RWPE2 (cell line): Measurements from ENCODE around the gene PAX7.
"Not testable (repeated sequence)": the region's sequence is repeated elsewhere in the genome, so short reads cannot be mapped to it uniquely, and the experiment has no call there.

Experiments
- ATAC-seq: fragments of 200-7000 bp; cut with Tn5 transposase; 3 replicates; pipeline ENCODE4 v1.9.1; 2021; ENCODE audit warnings: low read depth
- DNase-seq: peaks from one replicate; pipeline ENCODE4 v3.0.0-alpha.2; 2020; ENCODE audit warnings: low spot score
- H3K27ac ChIP-seq: fragments of 450-650 bp; 2 replicates; pipeline ENCODE4 v1.5.1; 2017; ENCODE audit warnings: mild to moderate bottlenecking; ENCODE audit not compliant: poor library complexity, severe bottlenecking
- H3K27me3 ChIP-seq: fragments of 250-450 bp; sonication (Bioruptor Pico); 2 replicates; pipeline ENCODE4 v1.5.1; 2021; ENCODE audit warnings: mild to moderate bottlenecking, moderate library complexity; ENCODE audit not compliant: insufficient read depth, poor library complexity, severe bottlenecking
- H3K36me3 ChIP-seq: fragments of 250-450 bp; sonication (Bioruptor Pico); 2 replicates; pipeline ENCODE4 v1.5.1; 2020; ENCODE audit warnings: low read depth, mild to moderate bottlenecking, moderate library complexity
- H3K4me1 ChIP-seq: fragments of 250-450 bp; sonication (Bioruptor Pico); 2 replicates; pipeline ENCODE4 v1.5.1; 2021; ENCODE audit warnings: mild to moderate bottlenecking, moderate library complexity; ENCODE audit not compliant: insufficient read depth, poor library complexity, severe bottlenecking
- H3K4me3 ChIP-seq: fragments of 250-450 bp; sonication (Bioruptor Pico); 2 replicates; pipeline ENCODE4 v1.5.1; 2021; ENCODE audit warnings: mild to moderate bottlenecking, moderate library complexity; ENCODE audit not compliant: severe bottlenecking
- H3K9me3 ChIP-seq: fragments of 250-450 bp; sonication (Bioruptor Pico); 2 replicates; pipeline ENCODE4 v1.5.1; 2021; ENCODE audit warnings: mild to moderate bottlenecking, moderate library complexity; ENCODE audit not compliant: severe bottlenecking
- CTCF ChIP-seq: fragments of 450-650 bp; IDR thresholded peaks from one replicate; pipeline ENCODE4 v1.5.1; 2017; ENCODE audit warnings: mild to moderate bottlenecking, moderate library complexity; ENCODE audit not compliant: poor library complexity, severe bottlenecking

PAX7 gene

GRCh38 chr1:18739897-18740296, 109.3 kb downstream of the PAX7 start:
- ATAC-seq (no peak), DNase-seq (peak; percentile 24)
- Histone ChIP-seq H3K4me1 (no peaks in the 10 kb centered on the region), H3K4me3 (no peak overlapping the region), H3K36me3 (no peaks in the 10 kb centered on the region), H3K9me3 (no peaks in the 10 kb centered on the region), H3K27ac (no peak overlapping the region), H3K27me3 (peaks cover 6% of the 10 kb centered on the region)
- TF ChIP-seq CTCF: no peak

DNA sequence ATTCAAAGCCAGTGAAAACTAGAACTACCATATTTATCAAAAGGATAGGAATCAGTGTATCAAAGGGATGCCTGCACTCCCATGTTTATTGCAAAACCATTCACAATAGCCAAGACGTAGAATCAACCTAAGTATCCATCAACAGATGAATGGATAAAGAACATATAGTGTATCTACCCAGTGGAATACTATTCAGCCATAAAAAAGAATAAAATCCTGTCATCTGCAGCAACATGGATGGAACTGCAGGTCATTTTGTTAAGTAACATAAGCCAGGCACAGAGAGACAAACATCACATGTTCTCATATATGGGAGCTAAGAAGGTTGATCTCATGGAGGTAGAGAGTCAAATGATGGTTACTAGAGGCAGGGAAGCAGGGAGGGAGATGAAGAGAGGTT, 110.0 kb downstream of the PAX7 start:
- Histone ChIP-seq H3K27me3 (peaks cover 5% of the 10 kb centered on the region), H3K9me3 (no peaks in the 10 kb centered on the region), H3K27ac (no peak overlapping the region), H3K36me3 (no peaks in the 10 kb centered on the region), H3K4me3 (no peak overlapping the region), H3K4me1 (no peaks in the 10 kb centered on the region)
- ATAC-seq (no peak), DNase-seq (no peak)
- no peak for TF ChIP-seq CTCF

DNA sequence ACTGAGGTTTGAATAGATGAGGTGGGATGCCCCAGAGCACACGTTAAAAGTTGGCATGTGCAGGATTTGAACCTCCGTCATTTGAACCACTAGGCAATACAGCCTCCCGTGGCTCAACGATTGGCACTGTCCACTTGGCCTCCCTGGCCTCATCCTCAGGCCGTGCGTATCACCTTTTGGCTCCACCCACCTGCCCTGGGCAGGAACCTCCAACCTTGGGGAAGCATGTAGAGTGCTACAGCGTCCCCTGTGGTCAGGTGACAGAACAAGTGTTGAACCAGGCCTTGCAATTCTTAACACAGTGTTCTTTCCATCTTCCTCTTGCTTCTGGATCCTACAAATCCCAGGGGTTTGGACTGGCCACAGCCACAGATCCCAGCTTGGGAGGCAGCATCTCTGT, 112.6 kb downstream of the PAX7 start:
- ATAC-seq: no peak
- no peaks in the 10 kb centered on the region for H3K36me3 ChIP-seq
- H3K9me3 ChIP-seq: no peaks in the 10 kb centered on the region
- DNase-seq: peak; percentile 27
- H3K27me3 ChIP-seq: peaks cover 13% of the 10 kb centered on the region
- no peak for TF ChIP-seq CTCF
- no peaks in the 10 kb centered on the region for H3K4me1 ChIP-seq
- H3K27ac ChIP-seq: no peak overlapping the region
- no peak overlapping the region for H3K4me3 ChIP-seq

- peaks cover 21% of the 10 kb centered on the region for H3K27me3 ChIP-seq
- not testable (repeated sequence) for ATAC-seq, DNase-seq, H3K27ac ChIP-seq, H3K9me3 ChIP-seq, H3K36me3 ChIP-seq, H3K4me3 ChIP-seq, H3K4me1 ChIP-seq
Measured at GRCh38 chr1:18744381-18744780, 113.7 kb downstream of the PAX7 start.

DNA sequence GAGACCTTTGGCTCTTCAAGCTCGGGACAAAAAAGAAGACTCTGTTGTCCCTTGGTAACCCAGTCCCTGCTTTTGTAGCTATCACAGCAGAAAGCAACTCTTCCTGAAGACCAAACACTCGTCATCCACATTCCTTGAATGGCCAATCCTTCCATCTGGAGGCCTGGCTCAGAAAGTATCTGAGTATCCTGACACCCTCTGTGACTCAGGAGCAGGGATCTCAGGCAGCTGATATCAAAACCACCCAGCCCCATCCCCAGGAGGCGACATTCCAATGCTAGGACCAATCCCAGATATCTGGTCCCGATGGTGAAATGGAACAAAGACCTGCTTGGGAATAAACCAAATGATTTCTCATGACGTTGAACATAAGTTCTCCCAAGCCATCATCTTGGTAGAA, 116.3 kb downstream of the PAX7 start:
- Histone ChIP-seq H3K4me3 (no peak overlapping the region), H3K36me3 (no peaks in the 10 kb centered on the region), H3K27ac (no peak overlapping the region), H3K9me3 (no peaks in the 10 kb centered on the region), H3K27me3 (peaks cover 16% of the 10 kb centered on the region), H3K4me1 (no peaks in the 10 kb centered on the region)
- TF ChIP-seq CTCF: no peak
- ATAC-seq (no peak), DNase-seq (no peak)
